Duodenal mucosa (tissue), 2 donors: ENCODE measurements around the gene PHACTR1.
A peak's percentile ranks its signal among the peaks of the same experiment; 100 is the strongest.

ENCODE experiments used
- H3K27ac ChIP-seq: one replicate; pipeline ENCODE4 v1.7.0; 2013; ENCODE audit warnings: low read depth, low read length
- H3K27me3 ChIP-seq, 2 donors: one replicate each; pipeline ENCODE4 v1.7.0; 2013; ENCODE audit warnings: low read length in 2 of 2, control low read depth in 1 of 2; ENCODE audit not compliant: insufficient read depth in 2 of 2, control insufficient read depth in 1 of 2
- H3K36me3 ChIP-seq, 2 donors: one replicate each; pipeline ENCODE4 v1.7.0; 2013; ENCODE audit warnings: low read length in 2 of 2, control low read depth in 1 of 2; ENCODE audit not compliant: insufficient read depth in 2 of 2, control insufficient read depth in 1 of 2
- H3K4me1 ChIP-seq, 2 donors: one replicate each; pipeline ENCODE4 v1.7.0; 2013; ENCODE audit warnings: low read length in 2 of 2, control low read depth in 1 of 2; ENCODE audit not compliant: insufficient read depth in 2 of 2, control insufficient read depth in 1 of 2
- H3K4me3 ChIP-seq, 2 donors: one replicate each; pipeline ENCODE4 v1.7.0; 2013; ENCODE audit warnings: low read length in 2 of 2, low read depth in 1 of 2
- H3K9ac ChIP-seq, 2 donors: one replicate each; pipeline ENCODE4 v1.7.0; 2013; ENCODE audit warnings: low read length in 2 of 2, low read depth in 1 of 2
- H3K9me3 ChIP-seq, 2 donors: one replicate each; pipeline ENCODE4 v1.7.0; 2013; ENCODE audit warnings: low read length in 2 of 2, control low read depth in 1 of 2; ENCODE audit not compliant: control insufficient read depth in 1 of 2

PHACTR1 gene

DNA sequence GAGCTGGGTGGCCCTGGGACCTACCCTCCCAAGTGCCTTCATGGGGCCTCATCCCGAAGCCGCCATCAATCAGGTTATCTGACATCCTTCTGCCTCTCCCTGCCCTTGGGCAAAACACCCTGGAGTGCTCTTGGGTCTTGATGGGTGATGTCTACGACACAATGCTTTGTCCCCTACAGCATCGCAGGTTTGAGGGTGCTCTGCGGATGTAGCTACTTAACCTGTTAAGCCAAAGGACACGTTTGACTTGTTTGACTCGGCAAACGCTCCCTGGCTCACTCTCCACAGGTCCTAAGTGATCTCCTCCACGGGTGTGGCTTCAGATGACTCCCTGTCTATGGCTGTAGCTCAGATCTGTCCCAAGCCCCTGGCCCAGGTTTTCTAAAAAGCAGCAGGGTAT, 576.2 kb downstream of the PHACTR1 start:
- Histone ChIP-seq H3K36me3 (peaks cover 18 to 38% of the 10 kb centered on the region in 2 donors), H3K4me3 (no peak overlapping the region), H3K27me3 (no peaks in the 10 kb centered on the region), H3K9ac (no peak overlapping the region), H3K4me1 (peaks cover 0 to 5% of the 10 kb centered on the region in 2 donors), H3K27ac (no peak overlapping the region), H3K9me3 (peaks cover 0 to under 1% of the 10 kb centered on the region in 2 donors)

DNA sequence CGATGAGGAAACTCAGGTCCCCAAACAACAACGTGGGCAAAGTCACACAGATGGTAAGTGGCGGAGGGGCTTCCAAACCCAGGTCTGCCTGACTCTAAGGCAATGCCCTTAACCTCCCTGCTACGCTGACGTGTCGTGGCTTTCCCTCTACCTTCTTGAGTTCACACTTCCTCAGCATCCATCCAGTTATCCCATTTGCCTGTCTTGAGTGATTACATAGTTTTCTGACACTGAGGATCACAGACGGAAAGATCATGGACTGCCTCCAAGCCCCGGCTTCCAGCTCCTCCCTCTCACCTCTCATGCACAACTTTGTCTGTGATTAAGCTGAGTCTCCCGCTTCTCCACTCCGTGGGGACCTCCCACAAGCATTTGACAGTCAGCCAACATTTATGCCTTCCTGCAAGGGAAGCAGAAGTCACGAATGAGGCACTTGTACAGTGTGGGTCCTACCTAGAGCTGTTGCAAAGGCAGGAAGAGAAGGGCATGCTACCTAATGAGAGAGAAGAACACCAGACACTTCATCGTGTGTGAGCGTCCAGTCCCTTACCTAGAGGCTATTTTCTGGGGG, 578.0 kb downstream of the PHACTR1 start:
- peaks cover 26 to 50% of the 10 kb centered on the region in 2 donors for H3K36me3 ChIP-seq
- H3K4me3 ChIP-seq, result no peak overlapping the region

DNA sequence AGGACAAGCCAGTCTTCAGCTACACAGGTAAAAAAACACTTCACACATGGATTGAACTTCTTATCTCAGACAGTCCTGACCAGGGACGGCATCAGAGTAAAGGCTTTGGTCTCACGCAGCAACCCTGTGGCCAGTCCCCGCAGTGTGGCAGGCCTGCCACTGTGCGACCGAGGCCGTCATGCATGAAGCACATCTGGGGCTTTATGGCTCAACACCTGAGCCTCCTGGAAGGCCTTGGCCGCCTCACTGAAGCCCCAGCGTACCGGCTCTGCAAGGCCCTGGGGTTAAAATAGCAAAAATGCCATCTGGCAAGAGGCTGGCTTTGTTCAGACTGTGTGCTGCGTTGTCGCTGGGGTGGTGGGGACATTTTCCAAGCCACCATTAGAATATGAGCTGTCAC, 579.0 kb downstream of the PHACTR1 start:
- no peaks in the 10 kb centered on the region for H3K27me3 ChIP-seq
- H3K36me3 ChIP-seq, result peaks cover 26 to 58% of the 10 kb centered on the region in 2 donors
- H3K4me3 ChIP-seq, result no peak overlapping the region
- H3K9me3 ChIP-seq, result peaks cover 0 to 4% of the 10 kb centered on the region in 2 donors
- no peaks in the 10 kb centered on the region for H3K4me1 ChIP-seq
- H3K27ac ChIP-seq, result no peak overlapping the region
- no peak overlapping the region for H3K9ac ChIP-seq

More for the DNA sequence above, 578.0 kb downstream of the PHACTR1 start:
- Histone ChIP-seq H3K9ac (no peak overlapping the region), H3K4me1 (no peaks in the 10 kb centered on the region), H3K27ac (no peak overlapping the region), H3K9me3 (peaks cover 0 to 4% of the 10 kb centered on the region in 2 donors), H3K27me3 (no peaks in the 10 kb centered on the region)

DNA sequence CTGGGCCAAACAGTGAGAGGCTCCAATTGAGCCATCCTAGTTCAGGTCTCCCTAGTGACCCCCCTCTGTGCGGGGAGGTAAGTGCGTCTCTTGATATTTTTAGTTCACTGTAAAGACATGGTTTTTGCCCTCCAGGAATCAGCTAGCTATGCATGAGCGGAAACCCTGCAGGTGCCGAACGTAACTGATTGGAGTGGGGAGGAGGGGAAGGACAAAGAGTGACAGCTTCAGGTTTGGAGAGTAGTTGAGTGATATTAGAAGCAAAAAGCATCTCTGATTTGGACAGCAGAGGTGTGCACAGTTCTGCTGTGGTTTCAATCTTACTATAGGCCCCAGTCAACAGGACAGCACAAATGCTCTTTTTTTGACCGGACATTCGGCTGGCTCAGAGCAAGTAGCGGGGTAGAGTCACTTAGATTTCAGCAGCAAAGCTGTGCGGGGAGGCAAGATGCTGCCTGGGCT, 580.0 kb downstream of the PHACTR1 start:
- H3K9me3 ChIP-seq, result peaks cover 0 to 4% of the 10 kb centered on the region in 2 donors
- no peaks in the 10 kb centered on the region for H3K4me1 ChIP-seq
- no peak overlapping the region for H3K9ac ChIP-seq
- peaks cover 26 to 65% of the 10 kb centered on the region in 2 donors for H3K36me3 ChIP-seq
- no peak overlapping the region for H3K27ac ChIP-seq
- no peaks in the 10 kb centered on the region for H3K27me3 ChIP-seq
- no peak overlapping the region for H3K4me3 ChIP-seq

DNA sequence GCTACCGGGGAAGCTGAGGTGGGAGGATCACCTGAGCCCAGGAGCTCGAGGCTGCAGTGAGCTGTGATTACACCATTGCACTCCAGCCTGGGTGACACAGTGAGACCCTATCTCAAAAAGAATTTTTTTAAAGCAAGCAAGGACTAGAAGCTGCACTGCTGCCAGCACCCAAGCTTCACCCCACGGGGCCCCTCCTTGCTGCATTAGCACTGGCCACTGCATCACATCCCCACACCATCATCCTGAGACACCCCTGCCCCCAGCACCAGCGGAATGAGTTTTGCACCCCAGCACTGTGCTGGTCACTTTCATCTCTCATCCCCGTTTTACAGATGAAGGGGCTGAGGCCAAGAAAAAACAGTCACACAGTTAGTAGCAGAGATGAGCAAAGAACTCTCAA, 580.8 kb downstream of the PHACTR1 start:
- H3K4me1 ChIP-seq, result peaks cover 2% of the 10 kb centered on the region in 2 donors
- no peak overlapping the region for H3K9ac ChIP-seq
- no peaks in the 10 kb centered on the region for H3K27me3 ChIP-seq
- H3K9me3 ChIP-seq, result peaks cover 0 to 4% of the 10 kb centered on the region in 2 donors
- peaks cover 23 to 72% of the 10 kb centered on the region in 2 donors for H3K36me3 ChIP-seq
- no peak overlapping the region for H3K4me3 ChIP-seq
- no peak overlapping the region for H3K27ac ChIP-seq

DNA sequence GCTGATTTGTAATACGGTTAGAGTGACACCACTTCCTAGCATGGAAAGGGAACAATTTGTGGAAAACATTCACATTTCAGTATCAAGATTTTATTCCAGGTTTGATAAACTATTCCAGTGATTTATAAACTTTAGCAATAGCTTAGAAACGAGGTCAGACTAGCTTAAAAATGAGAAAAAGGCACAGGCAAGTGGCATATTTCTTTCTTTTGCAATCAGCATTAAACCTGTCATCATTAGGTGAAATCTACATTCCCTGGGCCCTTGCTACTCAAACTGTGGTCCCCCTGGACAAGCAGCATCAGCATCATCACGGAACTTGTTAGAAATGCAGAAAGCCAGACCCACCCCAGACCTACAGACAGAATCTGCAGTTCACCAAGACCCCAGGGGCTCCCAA, 581.9 kb downstream of the PHACTR1 start:
- no peak overlapping the region for H3K4me3 ChIP-seq
- H3K4me1 ChIP-seq, result peaks cover 13% of the 10 kb centered on the region in 2 donors
- no peaks in the 10 kb centered on the region for H3K27me3 ChIP-seq
- no peak overlapping the region for H3K9ac ChIP-seq
- no peak overlapping the region for H3K27ac ChIP-seq
- peaks cover 22 to 74% of the 10 kb centered on the region in 2 donors for H3K36me3 ChIP-seq
- peaks cover 0 to 4% of the 10 kb centered on the region in 2 donors for H3K9me3 ChIP-seq

DNA sequence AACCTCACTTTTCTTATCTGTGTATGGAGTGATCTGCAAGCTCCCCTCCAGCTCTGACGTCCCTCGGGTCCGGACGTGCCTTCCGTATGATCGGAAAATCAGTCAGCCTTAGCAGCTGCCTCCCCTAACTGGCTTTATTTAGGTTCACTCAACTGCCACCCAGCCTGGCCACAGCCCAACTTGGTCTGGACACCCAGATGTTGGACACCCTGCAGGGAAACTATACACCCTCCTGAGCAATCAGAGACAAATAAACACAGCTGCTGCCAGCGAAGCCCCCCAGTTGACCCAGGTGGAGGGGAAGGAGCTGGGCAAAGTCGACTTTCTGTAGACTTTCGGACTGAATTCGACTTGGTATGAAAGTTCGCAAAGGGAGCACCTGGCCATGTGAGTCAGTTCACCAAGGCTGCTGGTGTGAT, 582.8 kb downstream of the PHACTR1 start:
- no peak overlapping the region for H3K4me3 ChIP-seq
- H3K9me3 ChIP-seq, result peaks cover 0 to 4% of the 10 kb centered on the region in 2 donors
- no peak overlapping the region for H3K27ac ChIP-seq
- peaks cover 15 to 68% of the 10 kb centered on the region in 2 donors for H3K36me3 ChIP-seq
- no peaks in the 10 kb centered on the region for H3K27me3 ChIP-seq
- H3K9ac ChIP-seq, result no peak overlapping the region
- H3K4me1 ChIP-seq, result peaks cover 21% of the 10 kb centered on the region in 2 donors

DNA sequence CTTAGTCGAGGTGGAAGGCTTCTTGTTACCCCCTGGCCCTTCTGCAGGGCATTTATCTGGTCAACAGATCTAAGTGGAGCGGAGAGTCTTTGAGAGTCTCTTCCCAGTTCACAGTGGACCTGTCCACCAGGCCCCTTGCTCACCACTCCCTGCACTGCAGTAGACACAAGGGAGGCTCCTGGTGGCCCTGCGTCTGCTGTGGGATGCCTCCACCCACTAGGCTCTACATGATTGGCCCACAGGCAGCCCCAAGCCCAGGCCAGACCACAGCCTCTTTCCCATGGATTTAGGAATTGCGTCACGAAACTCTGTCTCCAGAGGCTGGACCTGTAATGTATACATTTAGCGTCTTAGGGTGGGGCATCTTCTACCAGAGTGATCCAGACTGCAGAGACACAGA, 583.4 kb downstream of the PHACTR1 start:
- H3K4me3 ChIP-seq, result no peak overlapping the region
- peaks cover 14 to 67% of the 10 kb centered on the region in 2 donors for H3K36me3 ChIP-seq
- peaks cover 21 to 24% of the 10 kb centered on the region in 2 donors for H3K4me1 ChIP-seq
- no peak overlapping the region for H3K27ac ChIP-seq
- H3K9ac ChIP-seq, result no peak overlapping the region
- peaks cover 0 to 4% of the 10 kb centered on the region in 2 donors for H3K9me3 ChIP-seq
- no peaks in the 10 kb centered on the region for H3K27me3 ChIP-seq

DNA sequence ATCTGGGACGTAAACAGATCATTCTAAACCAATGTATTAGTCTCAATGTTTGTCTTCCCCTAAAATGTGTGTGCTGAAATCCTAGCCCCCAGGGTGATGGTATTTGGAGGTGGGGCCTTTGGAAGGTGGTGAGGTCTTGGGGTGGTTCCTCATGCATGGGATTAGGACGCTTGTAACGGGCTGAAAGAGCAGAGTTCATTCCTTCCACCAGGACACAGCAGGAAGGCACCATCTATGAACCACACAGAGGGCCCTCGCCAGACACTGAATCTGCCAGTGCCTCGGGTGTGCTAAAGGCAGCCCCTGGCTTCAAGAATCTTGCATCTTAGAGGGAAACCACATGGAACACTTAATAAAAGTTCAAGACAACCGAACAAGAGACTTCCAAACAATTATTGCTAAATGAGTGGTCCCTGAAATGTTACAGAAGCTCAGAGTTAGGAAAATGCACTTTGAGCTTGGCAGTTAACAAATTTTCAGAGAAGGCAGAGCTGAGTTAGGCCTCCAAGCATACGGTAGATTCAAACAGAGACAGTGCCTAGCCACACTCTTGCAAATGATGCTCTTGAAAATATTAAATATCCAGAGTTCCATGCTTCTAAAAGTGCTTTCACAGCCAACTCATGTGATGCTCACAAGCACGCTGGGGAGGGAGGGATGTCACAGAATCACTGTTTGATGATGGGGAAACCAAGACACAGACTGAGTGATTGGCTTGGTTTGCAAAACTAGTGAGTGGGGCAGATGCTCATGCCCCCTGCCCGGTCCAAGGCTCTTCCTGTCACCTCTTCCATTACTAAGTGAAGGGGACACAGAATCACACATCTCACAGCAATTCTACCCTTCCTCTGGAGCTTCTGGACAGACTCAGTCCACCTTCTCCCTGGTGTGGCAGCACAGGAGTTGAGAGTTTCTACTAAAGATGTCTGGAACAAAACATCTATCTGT, 584.4 kb downstream of the PHACTR1 start:
- Histone ChIP-seq H3K4me1 (peaks cover 21 to 24% of the 10 kb centered on the region in 2 donors), H3K27ac (no peak overlapping the region), H3K36me3 (peaks cover 14 to 61% of the 10 kb centered on the region in 2 donors), H3K27me3 (no peaks in the 10 kb centered on the region), H3K4me3 (no peak overlapping the region), H3K9me3 (peaks cover 0 to 4% of the 10 kb centered on the region in 2 donors), H3K9ac (no peak overlapping the region)

DNA sequence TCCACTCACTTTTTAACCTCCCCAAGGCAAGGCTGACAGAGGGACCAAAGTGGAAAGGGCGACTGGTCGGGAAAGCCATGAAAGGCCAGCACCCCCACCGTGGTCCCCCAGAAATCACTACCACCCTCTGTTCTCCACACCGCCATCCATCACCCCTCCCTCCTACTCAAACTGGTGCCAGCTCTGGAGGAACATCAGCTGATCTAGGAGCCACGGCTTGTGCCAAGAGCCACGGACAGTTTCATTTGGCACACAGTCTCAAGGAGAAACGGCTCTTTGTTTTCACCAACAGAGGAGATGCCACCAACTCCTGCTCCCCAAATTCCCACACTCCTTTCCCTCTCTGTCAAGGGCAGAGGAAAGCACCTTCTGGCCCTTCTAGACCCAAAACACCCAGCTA, 585.7 kb downstream of the PHACTR1 start:
- peaks cover 21 to 24% of the 10 kb centered on the region in 2 donors for H3K4me1 ChIP-seq
- peaks cover 0 to 4% of the 10 kb centered on the region in 2 donors for H3K9me3 ChIP-seq
- no peak overlapping the region for H3K9ac ChIP-seq
- no peaks in the 10 kb centered on the region for H3K27me3 ChIP-seq
- peaks cover 21 to 55% of the 10 kb centered on the region in 2 donors for H3K36me3 ChIP-seq
- H3K27ac ChIP-seq, result peak overlapping the region; percentile 33
- no peak overlapping the region for H3K4me3 ChIP-seq
